Measurements from ENCODE around the gene SYTL4.
A peak's percentile ranks its signal among the peaks of the same experiment; 100 is the strongest.
"Not testable (repeated sequence)": the region's sequence is repeated elsewhere in the genome, so short reads cannot be mapped to it uniquely, and the experiment has no call there.

SYTL4 gene

GRCh38 chrX:100731441-100732281 is at the start of gene SYTL4:
SYTL4 (minus strand) TSS chrX:100732121; CDS start chrX:100702037, 30,084 bp downstream.
- no peak for DNase-seq (ENCODE audit: low read depth in 2 of 2)

GRCh38 chrX:100769439-100769838 is 37.5 kb upstream of the SYTL4 start:
- not testable (repeated sequence) for DNase-seq (ENCODE audit: low read depth in 2 of 2)

GRCh38 chrX:100768679-100769338 is 36.9 kb upstream of the SYTL4 start:
- peak; percentile 54 to 82 for DNase-seq (ENCODE audit: low read depth in 2 of 2)

- no peak for DNase-seq (ENCODE audit: low read depth in 2 of 2)
Observed at GRCh38 chrX:100750883-100751282, 19.0 kb upstream of the SYTL4 start.

- no peak for DNase-seq (ENCODE audit: low read depth in 2 of 2)
Observed at GRCh38 chrX:100748108-100748507, 16.2 kb upstream of the SYTL4 start.

- no peak for DNase-seq (ENCODE audit: low read depth in 2 of 2)
Observed at GRCh38 chrX:100747703-100748102, 15.8 kb upstream of the SYTL4 start.

- DNase-seq (ENCODE audit: low read depth in 2 of 2) = no peak
Observed at GRCh38 chrX:100747090-100747489, 15.2 kb upstream of the SYTL4 start.

GRCh38 chrX:100745806-100746537 is 14.1 kb upstream of the SYTL4 start:
- DNase-seq (ENCODE audit: low read depth in 2 of 2) = no peak

- no peak for DNase-seq (ENCODE audit: low read depth in 2 of 2)
Observed at GRCh38 chrX:100745205-100745604, 13.3 kb upstream of the SYTL4 start.

- DNase-seq (ENCODE audit: low read depth in 2 of 2) = no peak
Observed at GRCh38 chrX:100743009-100743607, 11.2 kb upstream of the SYTL4 start.

GRCh38 chrX:100724006-100724405 is 7.9 kb downstream of the SYTL4 start:
- not testable (repeated sequence) for DNase-seq (ENCODE audit: low read depth in 2 of 2)

GRCh38 chrX:100721328-100721727 is 10.6 kb downstream of the SYTL4 start:
- DNase-seq (ENCODE audit: low read depth in 2 of 2) = no peak

- DNase-seq (ENCODE audit: low read depth in 2 of 2) = no peak
Observed at GRCh38 chrX:100720301-100720700, 11.6 kb downstream of the SYTL4 start.

- no peak for DNase-seq (ENCODE audit: low read depth in 2 of 2)
Observed at GRCh38 chrX:100719139-100719538, 12.8 kb downstream of the SYTL4 start.

GRCh38 chrX:100717363-100717762 is 14.6 kb downstream of the SYTL4 start:
- DNase-seq (ENCODE audit: low read depth in 2 of 2) = no peak

GRCh38 chrX:100710816-100711215 is 21.1 kb downstream of the SYTL4 start:
- DNase-seq (ENCODE audit: low read depth in 2 of 2) = no peak

GRCh38 chrX:100704581-100705203 is 27.2 kb downstream of the SYTL4 start:
- DNase-seq (ENCODE audit: low read depth in 2 of 2) = no peak

- no peak for DNase-seq (ENCODE audit: low read depth in 2 of 2)
Observed at GRCh38 chrX:100700809-100701208, 31.1 kb downstream of the SYTL4 start.

GRCh38 chrX:100698551-100698950 is 33.4 kb downstream of the SYTL4 start:
- DNase-seq (ENCODE audit: low read depth in 2 of 2) = no peak

- DNase-seq (ENCODE audit: low read depth in 2 of 2) = no peak
Observed at GRCh38 chrX:100696699-100697351, 35.1 kb downstream of the SYTL4 start.

GRCh38 chrX:100695991-100696390 is 35.9 kb downstream of the SYTL4 start:
- no peak for DNase-seq (ENCODE audit: low read depth in 2 of 2)

All from stimulated activated CD4-positive, alpha-beta T cell treated with anti-CD3 and anti-CD28 coated beads, Interleukin-1b, Interleukin-23, amount 100 ng/mL, for 1 hour (primary cell).